ENCODE results near the gene RALGAPA2. TPM values are rescaled to one million over a fixed set of nuclear protein-coding genes. Genes with fewer than 3 reads are reported as not detected.

Gene RALGAPA2
- total and polyA plus RNA-seq, 2 donors (not counting 1 experiment from before 2014, with no cell fraction given), result 1.2 to 7.6 TPM

DNA sequence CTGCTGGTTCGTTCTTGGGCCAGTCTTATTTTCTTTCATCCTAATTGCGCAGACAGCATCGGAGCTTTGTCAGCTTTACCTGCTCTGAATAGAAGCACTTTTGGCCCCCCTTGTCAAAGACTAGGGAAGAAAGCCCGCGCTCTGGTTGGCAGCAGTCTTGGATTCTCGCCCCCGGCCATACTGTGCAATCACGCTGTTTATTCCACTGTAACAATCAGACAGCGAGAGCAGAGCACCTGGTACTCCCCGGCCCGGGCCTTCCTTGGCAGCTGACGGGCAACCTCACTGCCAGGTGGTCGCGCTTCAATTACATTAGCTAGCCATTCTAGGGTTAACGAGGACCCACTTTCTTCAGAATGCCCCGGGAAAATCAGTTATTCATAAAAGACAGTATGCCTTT, 272.0 kb downstream of the RALGAPA2 start:
- TF ChIP-seq, protein P1, sequence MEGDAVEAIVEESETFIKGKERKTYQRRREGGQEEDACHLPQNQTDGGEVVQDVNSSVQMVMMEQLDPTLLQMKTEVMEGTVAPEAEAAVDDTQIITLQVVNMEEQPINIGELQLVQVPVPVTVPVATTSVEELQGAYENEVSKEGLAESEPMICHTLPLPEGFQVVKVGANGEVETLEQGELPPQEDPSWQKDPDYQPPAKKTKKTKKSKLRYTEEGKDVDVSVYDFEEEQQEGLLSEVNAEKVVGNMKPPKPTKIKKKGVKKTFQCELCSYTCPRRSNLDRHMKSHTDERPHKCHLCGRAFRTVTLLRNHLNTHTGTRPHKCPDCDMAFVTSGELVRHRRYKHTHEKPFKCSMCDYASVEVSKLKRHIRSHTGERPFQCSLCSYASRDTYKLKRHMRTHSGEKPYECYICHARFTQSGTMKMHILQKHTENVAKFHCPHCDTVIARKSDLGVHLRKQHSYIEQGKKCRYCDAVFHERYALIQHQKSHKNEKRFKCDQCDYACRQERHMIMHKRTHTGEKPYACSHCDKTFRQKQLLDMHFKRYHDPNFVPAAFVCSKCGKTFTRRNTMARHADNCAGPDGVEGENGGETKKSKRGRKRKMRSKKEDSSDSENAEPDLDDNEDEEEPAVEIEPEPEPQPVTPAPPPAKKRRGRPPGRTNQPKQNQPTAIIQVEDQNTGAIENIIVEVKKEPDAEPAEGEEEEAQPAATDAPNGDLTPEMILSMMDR (conservative IDR thresholded peaks at IDR 0.05 in 1 of 2, IDR thresholded peaks at IDR 0.05 in 1 of 2; ENCODE audit: low read depth in 1 of 2, low read length in 2 of 2), result no peak
- Histone ChIP-seq H3K4me1 (ENCODE audit: control insufficient read depth, extremely low read depth, insufficient read depth, low read length) (peaks cover 2% of the 10 kb centered on the region), H3K27ac (ENCODE audit: insufficient read depth, low read length) (no peak overlapping the region), H2AFZ (ENCODE audit: low read length) (no peak overlapping the region), H3K4me3 (replicated peaks in 1 of 4; ENCODE audit: control extremely low read depth in 1 of 4, insufficient read depth in 1 of 4, low read depth in 3 of 4, low read length in 4 of 4) (no peak overlapping the region), H3K9ac (ENCODE audit: insufficient read depth, low read length) (no peak overlapping the region), H3K4me2 (ENCODE audit: extremely low read depth, insufficient read depth, low read length) (no peak overlapping the region), H3K9me3 (ENCODE audit: control insufficient read depth, insufficient read depth, low read depth, low read length) (no peaks in the 10 kb centered on the region), H4K20me1 (ENCODE audit: control insufficient read depth, extremely low read depth, insufficient read depth, low read length) (no peaks in the 10 kb centered on the region), H3K36me3 (ENCODE audit: control insufficient read depth, insufficient read depth, low read length) (no peaks in the 10 kb centered on the region), H3K27me3 (ENCODE audit: control insufficient read depth, insufficient read depth, low read length) (no peaks in the 10 kb centered on the region), H3K79me2 (ENCODE audit: control insufficient read depth, insufficient read depth, low read length) (no peaks in the 10 kb centered on the region)
- no peak for DNase-seq (ENCODE audit: low read depth in 2 of 2)

DNA sequence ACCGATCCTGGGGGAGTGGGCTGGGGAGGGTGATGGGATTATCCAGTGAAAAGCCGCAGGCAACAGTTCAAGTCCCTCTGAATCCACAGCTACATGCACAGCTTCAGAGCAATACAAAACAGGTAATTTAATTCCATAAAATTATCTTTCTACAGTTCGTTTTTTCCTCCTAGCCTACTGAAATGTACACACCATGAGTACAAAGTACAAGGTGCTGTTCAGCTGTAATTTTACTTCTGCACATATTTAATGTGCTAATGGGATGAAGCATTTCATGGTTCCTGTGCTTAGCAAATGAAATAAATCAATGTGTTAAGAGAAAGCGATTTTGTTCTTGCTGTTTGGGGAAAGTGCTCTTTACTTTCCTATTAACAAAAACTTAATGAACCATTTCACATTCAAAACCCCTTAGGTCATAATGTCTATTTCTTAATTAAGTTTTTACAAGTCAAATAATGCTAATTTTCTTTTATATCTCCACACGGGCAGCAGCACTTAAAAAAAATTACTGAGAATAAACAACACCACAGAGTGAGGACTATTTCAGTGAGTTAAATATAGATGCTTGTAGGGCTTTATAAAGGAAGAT, 272.7 kb downstream of the RALGAPA2 start:
- Histone ChIP-seq H2AFZ (ENCODE audit: low read length) (no peak overlapping the region), H3K27ac (ENCODE audit: insufficient read depth, low read length) (no peak overlapping the region), H4K20me1 (ENCODE audit: control insufficient read depth, extremely low read depth, insufficient read depth, low read length) (no peaks in the 10 kb centered on the region), H3K9me3 (ENCODE audit: control insufficient read depth, insufficient read depth, low read depth, low read length) (no peaks in the 10 kb centered on the region), H3K79me2 (ENCODE audit: control insufficient read depth, insufficient read depth, low read length) (no peaks in the 10 kb centered on the region), H3K4me2 (ENCODE audit: extremely low read depth, insufficient read depth, low read length) (no peak overlapping the region), H3K27me3 (ENCODE audit: control insufficient read depth, insufficient read depth, low read length) (no peaks in the 10 kb centered on the region), H3K36me3 (ENCODE audit: control insufficient read depth, insufficient read depth, low read length) (no peaks in the 10 kb centered on the region), H3K4me1 (ENCODE audit: control insufficient read depth, extremely low read depth, insufficient read depth, low read length) (peaks cover 2% of the 10 kb centered on the region), H3K4me3 (replicated peaks in 1 of 4; ENCODE audit: control extremely low read depth in 1 of 4, insufficient read depth in 1 of 4, low read depth in 3 of 4, low read length in 4 of 4) (no peak overlapping the region), H3K9ac (ENCODE audit: insufficient read depth, low read length) (no peak overlapping the region)
- no peak for DNase-seq (ENCODE audit: low read depth in 2 of 2)
- TF ChIP-seq EZH2 (IDR thresholded peaks at IDR 0.05; ENCODE audit: low read length, missing control alignments), result no peak
- TF ChIP-seq, protein P1 (conservative IDR thresholded peaks at IDR 0.05 in 1 of 2, IDR thresholded peaks at IDR 0.05 in 1 of 2; ENCODE audit: low read depth in 1 of 2, low read length in 2 of 2), result no peak

DNA sequence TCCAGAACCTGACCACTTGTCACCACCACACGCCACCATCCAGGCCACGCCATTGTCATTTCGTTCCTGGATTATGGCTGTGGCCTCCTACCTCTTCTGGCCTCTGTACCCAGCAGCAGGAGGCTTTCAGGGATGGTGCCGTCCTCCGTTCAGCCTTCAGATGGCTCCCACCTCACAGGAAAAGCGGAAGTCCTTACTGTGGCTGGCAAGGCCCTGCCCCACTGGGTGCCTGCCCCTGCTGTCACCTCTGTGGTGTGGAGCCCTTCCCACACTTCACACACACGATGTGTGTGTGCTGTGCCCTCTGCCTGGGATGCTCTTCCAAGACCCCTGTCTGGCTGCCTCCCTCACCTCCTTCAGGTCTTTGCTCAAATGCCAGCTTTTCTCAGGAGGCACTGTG, 275.1 kb downstream of the RALGAPA2 start:
- no peak overlapping the region for H3K4me3 ChIP-seq (replicated peaks in 1 of 4; ENCODE audit: control extremely low read depth in 1 of 4, insufficient read depth in 1 of 4, low read depth in 3 of 4, low read length in 4 of 4)
- no peak for DNase-seq (ENCODE audit: low read depth in 2 of 2)
- H3K36me3 ChIP-seq (ENCODE audit: control insufficient read depth, insufficient read depth, low read length), result no peaks in the 10 kb centered on the region
- TF ChIP-seq, protein P1 (conservative IDR thresholded peaks at IDR 0.05 in 1 of 2, IDR thresholded peaks at IDR 0.05 in 1 of 2; ENCODE audit: low read depth in 1 of 2, low read length in 2 of 2), result no peak
- TF ChIP-seq EZH2 (IDR thresholded peaks at IDR 0.05; ENCODE audit: low read length, missing control alignments), result no peak
- H3K27ac ChIP-seq (ENCODE audit: insufficient read depth, low read length), result no peak overlapping the region
- H3K9ac ChIP-seq (ENCODE audit: insufficient read depth, low read length), result no peak overlapping the region
- H3K9me3 ChIP-seq (ENCODE audit: control insufficient read depth, insufficient read depth, low read depth, low read length), result no peaks in the 10 kb centered on the region
- peaks cover 2% of the 10 kb centered on the region for H3K4me1 ChIP-seq (ENCODE audit: control insufficient read depth, extremely low read depth, insufficient read depth, low read length)
- no peak overlapping the region for H3K4me2 ChIP-seq (ENCODE audit: extremely low read depth, insufficient read depth, low read length)
- H3K27me3 ChIP-seq (ENCODE audit: control insufficient read depth, insufficient read depth, low read length), result no peaks in the 10 kb centered on the region
- no peaks in the 10 kb centered on the region for H3K79me2 ChIP-seq (ENCODE audit: control insufficient read depth, insufficient read depth, low read length)
- no peak overlapping the region for H2AFZ ChIP-seq (ENCODE audit: low read length)
- no peaks in the 10 kb centered on the region for H4K20me1 ChIP-seq (ENCODE audit: control insufficient read depth, extremely low read depth, insufficient read depth, low read length)
